Measurements from ENCODE around the gene PAWR.

The PAWR gene

GRCh38 chr12:79615596-79616560 is 74.9 kb downstream of the PAWR start (continued):
- TF ChIP-seq PRDM2 (tag by site-specific recombination; IDR thresholded peaks at IDR 0.05; ENCODE audit: borderline replicate concordance) (no peak), ZNF610 (tag by site-specific recombination; IDR thresholded peaks at IDR 0.05; ENCODE audit: borderline replicate concordance) (no peak), ZXDB (tag by site-specific recombination; IDR thresholded peaks at IDR 0.05) (no peak), ZNF560 (tag by site-specific recombination; IDR thresholded peaks at IDR 0.05; ENCODE audit: borderline replicate concordance) (no peak), ZNF785 (tag by site-specific recombination; IDR thresholded peaks at IDR 0.05) (no peak), ZNF692 (tag by site-specific recombination; IDR thresholded peaks at IDR 0.05) (no peak), ZNF558 (tag by site-specific recombination; IDR thresholded peaks at IDR 0.05) (no peak), OSR2 (tag by site-specific recombination; IDR thresholded peaks at IDR 0.05) (peak; percentile 43; the same call in 1 of the 2 replicates), ZFP37 (tag by site-specific recombination; IDR thresholded peaks at IDR 0.05) (no peak), ZNF391 (tag by site-specific recombination; IDR thresholded peaks at IDR 0.05; ENCODE audit: borderline replicate concordance, low read depth) (no peak), IKZF3 (tag by site-specific recombination; IDR thresholded peaks at IDR 0.05) (no peak), ZNF621 (tag by site-specific recombination; IDR thresholded peaks at IDR 0.05) (no peak), ZIC2 (tag by site-specific recombination; IDR thresholded peaks at IDR 0.05) (no peak), ZNF311 (tag by site-specific recombination; IDR thresholded peaks at IDR 0.05; ENCODE audit: borderline replicate concordance) (no peak), GLIS1 (tag by site-specific recombination; IDR thresholded peaks at IDR 0.05) (no peak), WT1 (tag by site-specific recombination; IDR thresholded peaks at IDR 0.05) (peak; percentile 40; the same call in 1 of the 2 replicates), RBAK (tag by site-specific recombination; IDR thresholded peaks at IDR 0.05) (no peak), YY1 (tag by site-specific recombination; IDR thresholded peaks at IDR 0.05) (no peak), ZNF518A (tag by site-specific recombination; conservative IDR thresholded peaks at IDR 0.05; ENCODE audit: low read depth) (no peak)
- TF ChIP-seq, protein P1, sequence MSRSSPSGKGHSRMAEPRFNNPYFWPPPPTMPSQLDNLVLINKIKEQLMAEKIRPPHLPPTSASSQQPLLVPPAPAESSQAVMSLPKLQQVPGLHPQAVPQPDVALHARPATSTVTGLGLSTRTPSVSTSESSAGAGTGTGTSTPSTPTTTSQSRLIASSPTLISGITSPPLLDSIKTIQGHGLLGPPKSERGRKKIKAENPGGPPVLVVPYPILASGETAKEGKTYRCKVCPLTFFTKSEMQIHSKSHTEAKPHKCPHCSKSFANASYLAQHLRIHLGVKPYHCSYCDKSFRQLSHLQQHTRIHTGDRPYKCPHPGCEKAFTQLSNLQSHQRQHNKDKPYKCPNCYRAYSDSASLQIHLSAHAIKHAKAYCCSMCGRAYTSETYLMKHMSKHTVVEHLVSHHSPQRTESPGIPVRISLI (tag by site-specific recombination; IDR thresholded peaks at IDR 0.05): no peak
- TF ChIP-seq, protein P2, sequence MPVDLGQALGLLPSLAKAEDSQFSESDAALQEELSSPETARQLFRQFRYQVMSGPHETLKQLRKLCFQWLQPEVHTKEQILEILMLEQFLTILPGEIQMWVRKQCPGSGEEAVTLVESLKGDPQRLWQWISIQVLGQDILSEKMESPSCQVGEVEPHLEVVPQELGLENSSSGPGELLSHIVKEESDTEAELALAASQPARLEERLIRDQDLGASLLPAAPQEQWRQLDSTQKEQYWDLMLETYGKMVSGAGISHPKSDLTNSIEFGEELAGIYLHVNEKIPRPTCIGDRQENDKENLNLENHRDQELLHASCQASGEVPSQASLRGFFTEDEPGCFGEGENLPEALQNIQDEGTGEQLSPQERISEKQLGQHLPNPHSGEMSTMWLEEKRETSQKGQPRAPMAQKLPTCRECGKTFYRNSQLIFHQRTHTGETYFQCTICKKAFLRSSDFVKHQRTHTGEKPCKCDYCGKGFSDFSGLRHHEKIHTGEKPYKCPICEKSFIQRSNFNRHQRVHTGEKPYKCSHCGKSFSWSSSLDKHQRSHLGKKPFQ (tag by site-specific recombination; IDR thresholded peaks at IDR 0.05): 0 out of 2 replicates have a peak, but pooled peaks have one; percentile 40
